NB4 (cell line): ENCODE results near the gene ZNF732.

ENCODE experiments used
- MYC ChIP-seq: IDR thresholded peaks from 2 replicates; pipeline ENCODE4 v1.6.1; 2011; ENCODE audit warnings: low read depth, low read length
- POLR2A ChIP-seq: IDR thresholded peaks from 2 replicates; pipeline ENCODE4 v1.6.1; 2011; ENCODE audit warnings: mild to moderate bottlenecking; ENCODE audit not compliant: insufficient read length; ENCODE audit errors: extremely low read depth
- TF ChIP-seq, protein P1 (sequence below): IDR thresholded peaks from one replicate; pipeline ENCODE4 v1.5.1; 2012; ENCODE audit warnings: low read depth, low read length

DNA sequence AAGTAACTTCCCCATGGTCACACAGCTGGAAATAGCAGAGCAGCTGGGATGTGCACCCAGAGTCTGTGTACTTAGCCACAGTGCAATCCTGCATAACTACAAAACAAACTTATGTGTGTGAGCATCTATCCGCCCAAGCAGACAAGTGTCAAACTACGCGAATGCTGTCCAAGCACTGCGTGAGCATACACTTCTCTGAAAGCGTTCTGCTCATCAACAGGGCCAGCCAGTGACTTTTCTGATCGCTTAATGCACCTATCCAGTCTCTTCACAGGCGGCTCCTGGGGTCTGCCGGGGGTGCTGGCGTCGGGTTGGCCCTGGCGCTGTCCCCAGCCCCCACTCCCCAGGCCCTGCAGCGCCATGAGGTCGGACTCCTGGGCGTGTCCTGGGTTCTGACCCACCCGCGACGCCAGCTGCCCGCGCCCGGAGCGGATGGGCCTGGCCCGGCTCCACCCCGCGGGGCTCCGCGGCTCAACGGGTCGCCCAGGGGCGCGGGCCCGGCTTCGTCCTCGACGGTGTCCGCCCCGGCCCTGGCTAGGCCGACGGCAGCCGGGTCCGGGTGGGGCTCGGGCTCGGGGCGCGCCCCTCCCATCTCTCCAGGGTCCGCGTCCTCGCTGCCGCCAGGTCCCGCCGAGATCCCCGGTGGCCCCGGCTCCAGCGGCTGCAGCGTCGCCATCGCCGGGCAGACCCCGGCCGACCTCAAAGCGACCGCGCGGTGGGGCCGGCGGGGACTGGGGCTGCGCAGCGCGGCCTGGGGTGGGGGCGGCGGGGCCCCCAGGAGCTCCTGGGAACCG is 31.0 kb upstream of the ZNF732 start:
- TF ChIP-seq POLR2A (no peak), MYC (no peak)
- TF ChIP-seq, protein P1, sequence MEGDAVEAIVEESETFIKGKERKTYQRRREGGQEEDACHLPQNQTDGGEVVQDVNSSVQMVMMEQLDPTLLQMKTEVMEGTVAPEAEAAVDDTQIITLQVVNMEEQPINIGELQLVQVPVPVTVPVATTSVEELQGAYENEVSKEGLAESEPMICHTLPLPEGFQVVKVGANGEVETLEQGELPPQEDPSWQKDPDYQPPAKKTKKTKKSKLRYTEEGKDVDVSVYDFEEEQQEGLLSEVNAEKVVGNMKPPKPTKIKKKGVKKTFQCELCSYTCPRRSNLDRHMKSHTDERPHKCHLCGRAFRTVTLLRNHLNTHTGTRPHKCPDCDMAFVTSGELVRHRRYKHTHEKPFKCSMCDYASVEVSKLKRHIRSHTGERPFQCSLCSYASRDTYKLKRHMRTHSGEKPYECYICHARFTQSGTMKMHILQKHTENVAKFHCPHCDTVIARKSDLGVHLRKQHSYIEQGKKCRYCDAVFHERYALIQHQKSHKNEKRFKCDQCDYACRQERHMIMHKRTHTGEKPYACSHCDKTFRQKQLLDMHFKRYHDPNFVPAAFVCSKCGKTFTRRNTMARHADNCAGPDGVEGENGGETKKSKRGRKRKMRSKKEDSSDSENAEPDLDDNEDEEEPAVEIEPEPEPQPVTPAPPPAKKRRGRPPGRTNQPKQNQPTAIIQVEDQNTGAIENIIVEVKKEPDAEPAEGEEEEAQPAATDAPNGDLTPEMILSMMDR = no peak
